Naive B cell (primary cell): ENCODE measurements around the gene MRNIP. TPM values are rescaled to one million over a fixed set of nuclear protein-coding genes. Genes with fewer than 3 reads are reported as not detected.

Experiments
- ATAC-seq, 2 donors: fragments of 150-1000 bp; cut with Tn5 transposase; 2 replicates each; pipeline ENCODE4 v1.10.0; 2021; ENCODE audit warnings: low read depth in 2 of 2, mild to moderate bottlenecking in 2 of 2, moderate library complexity in 2 of 2
- DNase-seq: peaks from one replicate; pipeline ENCODE4 v3.0.0; 2022
- H3K27ac Mint-ChIP-seq, 6 donors: one replicate each; pipeline ENCODE4 v1.8.0; 2020 to 2022; ENCODE audit warnings: mild to moderate bottlenecking in 6 of 6, mixed read lengths in 6 of 6, moderate library complexity in 5 of 6, inconsistent platforms in 2 of 6
- H3K27me3 Mint-ChIP-seq, 3 donors: one replicate each; pipeline ENCODE4 v1.8.0; 2021 to 2022; ENCODE audit warnings: mixed read lengths in 3 of 3, mild to moderate bottlenecking in 1 of 3
- H3K36me3 Mint-ChIP-seq, 2 donors: one replicate each; pipeline ENCODE4 v1.8.0; 2020 to 2022; ENCODE audit warnings: mixed read lengths in 2 of 2, inconsistent platforms in 1 of 2, mild to moderate bottlenecking in 1 of 2
- H3K4me1 Mint-ChIP-seq, 3 donors: one replicate each; pipeline ENCODE4 v1.8.0; 2020 to 2022; ENCODE audit warnings: mixed read lengths in 3 of 3, inconsistent platforms in 1 of 3, mild to moderate bottlenecking in 1 of 3, moderate library complexity in 1 of 3
- H3K4me3 Mint-ChIP-seq, 8 donors: one replicate each; pipeline ENCODE4 v1.8.0; 2020 to 2022; ENCODE audit warnings: mild to moderate bottlenecking in 8 of 8, mixed read lengths in 8 of 8, moderate library complexity in 8 of 8, inconsistent platforms in 2 of 8
- H3K9me3 Mint-ChIP-seq, 7 donors: one replicate each; pipeline ENCODE4 v1.8.0; 2020 to 2022; ENCODE audit warnings: mixed read lengths in 7 of 7, mild to moderate bottlenecking in 5 of 7, inconsistent platforms in 2 of 7, moderate library complexity in 1 of 7
- polyA plus RNA-seq, 6 donors: library from polyadenylated mRNA; unstranded; fragments of 300-500 nt; fragmentation: Illumina TruSeq; gene quantifications; one replicate each; pipeline ENCODE4 v1.2.3, GENCODE V29; 2021; ENCODE audit warnings: low read depth in 6 of 6

The MRNIP gene
- polyA plus RNA-seq, 6 donors from 2014 or later: 4.4 to 21.2 (median 16.6) TPM

GRCh38 chr5:179880848-179881590, 22.4 kb upstream of the MRNIP start:
- Mint-ChIP-seq H3K9me3 (peaks cover 5 to 29% (median 18%) of the 10 kb centered on the region in 7 donors), H3K4me3 (no peak overlapping the region), H3K4me1 (peaks cover 4 to 8% (median 5%) of the 10 kb centered on the region in 3 donors), H3K27me3 (no peaks in the 10 kb centered on the region), H3K36me3 (peaks cover 28 to 39% of the 10 kb centered on the region in 2 donors), H3K27ac (peak overlapping the region in 4 of 6 donors; percentile 9 to 46 (median 22))
- DNase-seq (no peak), ATAC-seq (no peak)

GRCh38 chr5:179880066-179880650, 21.5 kb upstream of the MRNIP start:
- Mint-ChIP-seq H3K4me3 (no peak overlapping the region), H3K27me3 (no peaks in the 10 kb centered on the region), H3K36me3 (peaks cover 24 to 30% of the 10 kb centered on the region in 2 donors), H3K9me3 (peaks cover 5 to 25% (median 18%) of the 10 kb centered on the region in 7 donors), H3K27ac (peak overlapping the region in 1 of 6 donors; percentile 49), H3K4me1 (peaks cover 0 to 4% (median 2%) of the 10 kb centered on the region in 3 donors)
- DNase-seq (no peak), ATAC-seq (no peak)

- DNase-seq (no peak), ATAC-seq (no peak)
- H3K27ac Mint-ChIP-seq: peak overlapping the region in 1 of 6 donors; percentile 11
- no peak overlapping the region for H3K4me3 Mint-ChIP-seq
- peaks cover 19 to 25% of the 10 kb centered on the region in 2 donors for H3K36me3 Mint-ChIP-seq
- peaks cover 0 to 4% (median 0%) of the 10 kb centered on the region in 3 donors for H3K4me1 Mint-ChIP-seq
- H3K27me3 Mint-ChIP-seq: no peaks in the 10 kb centered on the region
- H3K9me3 Mint-ChIP-seq: peaks cover 5 to 22% (median 15%) of the 10 kb centered on the region in 7 donors
Measured at GRCh38 chr5:179879690-179880010, 21.0 kb upstream of the MRNIP start.

- H3K27ac Mint-ChIP-seq: peak overlapping the region in 1 of 6 donors; percentile 11
- DNase-seq: no peak
- H3K27me3 Mint-ChIP-seq: no peaks in the 10 kb centered on the region
- no peak for ATAC-seq
- H3K36me3 Mint-ChIP-seq: peaks cover 14 to 22% of the 10 kb centered on the region in 2 donors
- peaks cover 5 to 20% (median 15%) of the 10 kb centered on the region in 7 donors for H3K9me3 Mint-ChIP-seq
- peaks cover 0 to 4% (median 0%) of the 10 kb centered on the region in 3 donors for H3K4me1 Mint-ChIP-seq
- H3K4me3 Mint-ChIP-seq: no peak overlapping the region
Measured at GRCh38 chr5:179879003-179879689, 20.5 kb upstream of the MRNIP start.

GRCh38 chr5:179878222-179879002, 19.8 kb upstream of the MRNIP start:
- Mint-ChIP-seq H3K36me3 (peaks cover 7 to 19% of the 10 kb centered on the region in 2 donors), H3K4me1 (peaks cover 0 to 4% (median 0%) of the 10 kb centered on the region in 3 donors), H3K27me3 (no peaks in the 10 kb centered on the region), H3K27ac (peak overlapping the region in 1 of 6 donors; percentile 55), H3K9me3 (peaks cover 2 to 12% (median 10%) of the 10 kb centered on the region in 7 donors), H3K4me3 (no peak overlapping the region)
- no peak for DNase-seq
- ATAC-seq: no peak

GRCh38 chr5:179876610-179876952, 18.0 kb upstream of the MRNIP start:
- peak overlapping the region in 1 of 6 donors; percentile 69 for H3K27ac Mint-ChIP-seq
- H3K27me3 Mint-ChIP-seq: no peaks in the 10 kb centered on the region
- DNase-seq: no peak
- no peak for ATAC-seq
- peaks cover 3 to 14% of the 10 kb centered on the region in 2 donors for H3K36me3 Mint-ChIP-seq
- no peaks in the 10 kb centered on the region for H3K9me3 Mint-ChIP-seq
- peaks cover 0 to 4% (median 0%) of the 10 kb centered on the region in 3 donors for H3K4me1 Mint-ChIP-seq
- no peak overlapping the region for H3K4me3 Mint-ChIP-seq

- H3K9me3 Mint-ChIP-seq: no peaks in the 10 kb centered on the region
- H3K36me3 Mint-ChIP-seq: peaks cover 0 to 16% of the 10 kb centered on the region in 2 donors
- ATAC-seq: no peak
- no peaks in the 10 kb centered on the region for H3K27me3 Mint-ChIP-seq
- peaks cover 0 to 4% (median 0%) of the 10 kb centered on the region in 3 donors for H3K4me1 Mint-ChIP-seq
- DNase-seq: no peak
- no peak overlapping the region for H3K4me3 Mint-ChIP-seq
- H3K27ac Mint-ChIP-seq: no peak overlapping the region
Measured at GRCh38 chr5:179875741-179876609, 17.4 kb upstream of the MRNIP start.

- DNase-seq (no peak), ATAC-seq (no peak)
- Mint-ChIP-seq H3K4me1 (peaks cover 0 to 4% (median 0%) of the 10 kb centered on the region in 3 donors), H3K27me3 (no peaks in the 10 kb centered on the region), H3K4me3 (no peak overlapping the region), H3K9me3 (no peaks in the 10 kb centered on the region), H3K36me3 (peaks cover 0 to 20% of the 10 kb centered on the region in 2 donors), H3K27ac (peak overlapping the region in 1 of 6 donors; percentile 44)
Measured at GRCh38 chr5:179874536-179875292, 16.1 kb upstream of the MRNIP start.

GRCh38 chr5:179874136-179874535, 15.5 kb upstream of the MRNIP start:
- ATAC-seq: no peak
- Mint-ChIP-seq H3K36me3 (peaks cover 0 to 20% of the 10 kb centered on the region in 2 donors), H3K27me3 (no peaks in the 10 kb centered on the region), H3K4me3 (no peak overlapping the region), H3K9me3 (no peaks in the 10 kb centered on the region), H3K27ac (no peak overlapping the region), H3K4me1 (peaks cover 0 to 4% (median 0%) of the 10 kb centered on the region in 3 donors)
- DNase-seq: no peak

- Mint-ChIP-seq H3K9me3 (no peaks in the 10 kb centered on the region), H3K4me3 (no peak overlapping the region), H3K4me1 (peaks cover 0 to 4% (median 0%) of the 10 kb centered on the region in 3 donors), H3K36me3 (peaks cover 0 to 20% of the 10 kb centered on the region in 2 donors), H3K27ac (peak overlapping the region in 1 of 6 donors; percentile 63), H3K27me3 (no peaks in the 10 kb centered on the region)
- ATAC-seq (no peak), DNase-seq (no peak)
Measured at GRCh38 chr5:179873588-179874110, 15.0 kb upstream of the MRNIP start.

GRCh38 chr5:179872828-179873575, 14.4 kb upstream of the MRNIP start:
- Mint-ChIP-seq H3K27me3 (no peaks in the 10 kb centered on the region), H3K4me3 (no peak overlapping the region), H3K27ac (peak overlapping the region in 1 of 6 donors; percentile 63), H3K4me1 (peaks cover 0 to 4% (median 0%) of the 10 kb centered on the region in 3 donors), H3K36me3 (peaks cover 0 to 19% of the 10 kb centered on the region in 2 donors), H3K9me3 (no peaks in the 10 kb centered on the region)
- DNase-seq (no peak), ATAC-seq (no peak)
